ENCODE data around the gene GRIP1.

GRIP1 gene, protein sequence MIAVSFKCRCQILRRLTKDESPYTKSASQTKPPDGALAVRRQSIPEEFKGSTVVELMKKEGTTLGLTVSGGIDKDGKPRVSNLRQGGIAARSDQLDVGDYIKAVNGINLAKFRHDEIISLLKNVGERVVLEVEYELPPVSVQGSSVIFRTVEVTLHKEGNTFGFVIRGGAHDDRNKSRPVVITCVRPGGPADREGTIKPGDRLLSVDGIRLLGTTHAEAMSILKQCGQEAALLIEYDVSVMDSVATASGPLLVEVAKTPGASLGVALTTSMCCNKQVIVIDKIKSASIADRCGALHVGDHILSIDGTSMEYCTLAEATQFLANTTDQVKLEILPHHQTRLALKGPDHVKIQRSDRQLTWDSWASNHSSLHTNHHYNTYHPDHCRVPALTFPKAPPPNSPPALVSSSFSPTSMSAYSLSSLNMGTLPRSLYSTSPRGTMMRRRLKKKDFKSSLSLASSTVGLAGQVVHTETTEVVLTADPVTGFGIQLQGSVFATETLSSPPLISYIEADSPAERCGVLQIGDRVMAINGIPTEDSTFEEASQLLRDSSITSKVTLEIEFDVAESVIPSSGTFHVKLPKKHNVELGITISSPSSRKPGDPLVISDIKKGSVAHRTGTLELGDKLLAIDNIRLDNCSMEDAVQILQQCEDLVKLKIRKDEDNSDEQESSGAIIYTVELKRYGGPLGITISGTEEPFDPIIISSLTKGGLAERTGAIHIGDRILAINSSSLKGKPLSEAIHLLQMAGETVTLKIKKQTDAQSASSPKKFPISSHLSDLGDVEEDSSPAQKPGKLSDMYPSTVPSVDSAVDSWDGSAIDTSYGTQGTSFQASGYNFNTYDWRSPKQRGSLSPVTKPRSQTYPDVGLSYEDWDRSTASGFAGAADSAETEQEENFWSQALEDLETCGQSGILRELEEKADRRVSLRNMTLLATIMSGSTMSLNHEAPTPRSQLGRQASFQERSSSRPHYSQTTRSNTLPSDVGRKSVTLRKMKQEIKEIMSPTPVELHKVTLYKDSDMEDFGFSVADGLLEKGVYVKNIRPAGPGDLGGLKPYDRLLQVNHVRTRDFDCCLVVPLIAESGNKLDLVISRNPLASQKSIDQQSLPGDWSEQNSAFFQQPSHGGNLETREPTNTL

DNA sequence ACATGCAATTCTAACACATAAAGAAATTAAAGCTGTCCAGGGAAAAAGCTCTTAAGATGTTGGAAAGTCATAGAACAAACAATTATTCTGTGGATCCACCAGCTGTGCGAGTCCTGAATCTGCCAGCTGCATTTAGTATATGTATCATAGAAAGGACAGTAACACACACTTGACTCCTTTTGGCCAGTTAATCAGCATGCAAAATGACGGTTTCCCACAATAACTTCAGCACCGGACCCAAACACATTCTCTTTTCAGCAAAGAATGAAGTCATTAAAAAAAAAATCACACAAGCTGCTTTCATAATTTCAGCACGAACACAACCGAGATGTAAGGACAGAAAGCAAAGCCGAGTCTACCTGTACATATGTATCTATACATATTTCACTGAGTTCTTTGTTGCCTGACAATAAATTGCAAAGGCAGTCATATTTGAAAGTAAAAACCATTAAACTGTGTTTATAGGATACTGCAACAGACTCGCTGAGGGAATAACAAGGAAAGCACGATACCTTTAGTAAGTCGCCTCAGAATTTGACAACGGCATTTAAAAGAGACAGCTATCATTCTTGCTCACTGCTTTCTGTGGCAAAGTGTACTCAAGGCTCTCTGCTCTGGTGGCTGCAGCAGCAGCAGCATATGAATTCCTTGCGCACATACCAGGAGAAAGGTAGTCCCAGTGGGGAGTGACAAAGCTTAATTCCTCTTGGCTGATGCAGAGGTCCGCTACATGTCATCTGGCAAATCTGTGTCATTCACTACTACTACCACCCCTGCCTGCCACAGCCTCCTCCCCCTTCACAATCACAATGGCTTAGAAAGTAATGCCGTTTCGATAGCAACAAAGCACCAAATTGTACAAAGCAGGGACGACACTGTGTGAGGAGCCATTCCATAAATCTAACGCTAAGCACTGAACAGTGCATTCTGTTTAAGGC is at the start of gene GRIP1:
TSS of gene GRIP1 (minus strand) at position 739 of the 938 bp plus-strand sequence. CDS start at position 567, 172 bp downstream.
- H3K36me3 ChIP-seq (replicated peaks) = no peaks in the 10 kb centered on the region
- no peak within 1 kb of the TSS for H3K4me3 ChIP-seq
- peak in 1 of 2 experiments; percentile 8 for DNase-seq (ENCODE audit: low spot score in 2 of 2)
- no peaks in the 10 kb centered on the region for H3K4me1 ChIP-seq
- in situ Hi-C loops (cut with MboI; ENCODE audit: low sequenced_read_pairs) = no loop called here
- H3K9me3 ChIP-seq = no peaks in the 10 kb centered on the region
- H3K27me3 ChIP-seq (ENCODE audit: low read depth) = no peaks in the 10 kb centered on the region

DNA sequence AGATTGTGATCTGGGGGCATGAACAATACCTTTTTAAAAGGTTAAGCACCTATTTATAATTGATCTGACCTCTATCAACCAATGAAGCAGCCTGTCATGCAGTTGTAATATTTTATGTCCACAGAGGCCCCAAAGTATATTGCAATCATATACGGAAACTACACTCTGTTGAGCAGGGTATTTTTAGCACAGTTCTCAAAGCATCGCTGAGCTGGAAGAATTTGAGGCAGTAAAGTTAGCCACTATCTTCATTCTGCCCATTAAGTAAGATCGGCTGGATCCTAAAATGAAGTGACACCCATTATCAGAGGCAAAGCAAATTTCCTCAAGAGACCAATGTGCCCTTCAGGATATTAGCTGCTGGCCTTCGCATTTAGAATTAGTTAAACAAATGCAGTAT is 47.7 kb upstream of the GRIP1 start:
- no peaks in the 10 kb centered on the region for H3K9me3 ChIP-seq
- no peaks in the 10 kb centered on the region for H3K4me1 ChIP-seq
- in situ Hi-C loops (cut with MboI; ENCODE audit: low sequenced_read_pairs) = no loop called here
- H3K27me3 ChIP-seq (ENCODE audit: low read depth) = no peaks in the 10 kb centered on the region
- H3K36me3 ChIP-seq (replicated peaks) = no peaks in the 10 kb centered on the region
- no peak overlapping the region for H3K4me3 ChIP-seq
- no peak for DNase-seq (ENCODE audit: low spot score in 2 of 2)

DNA sequence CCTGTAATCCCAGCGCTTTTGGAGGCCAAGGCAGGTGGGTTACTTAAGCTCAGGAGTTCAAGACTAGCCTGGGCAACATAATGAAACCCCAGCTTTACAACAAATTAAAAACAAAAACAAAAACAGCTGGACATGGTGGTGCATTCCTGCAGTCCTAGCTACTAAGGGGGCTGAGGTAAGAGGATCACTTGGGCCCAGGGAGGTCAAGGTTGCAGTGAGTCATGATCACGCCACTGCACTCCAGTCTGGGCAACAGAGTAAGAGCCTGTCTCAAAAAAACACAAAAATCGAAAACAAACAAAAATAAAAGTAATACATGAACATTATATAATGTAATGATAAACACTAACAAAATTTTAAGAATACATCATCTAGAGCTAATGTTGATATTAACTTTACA is 46.2 kb upstream of the GRIP1 start:
- H3K9me3 ChIP-seq = no peaks in the 10 kb centered on the region
- in situ Hi-C loops (cut with MboI; ENCODE audit: low sequenced_read_pairs) = no loop called here
- H3K27me3 ChIP-seq (ENCODE audit: low read depth) = no peaks in the 10 kb centered on the region
- no peaks in the 10 kb centered on the region for H3K36me3 ChIP-seq (replicated peaks)
- no peak for DNase-seq (ENCODE audit: low spot score in 2 of 2)
- no peak overlapping the region for H3K4me3 ChIP-seq
- no peaks in the 10 kb centered on the region for H3K4me1 ChIP-seq

DNA sequence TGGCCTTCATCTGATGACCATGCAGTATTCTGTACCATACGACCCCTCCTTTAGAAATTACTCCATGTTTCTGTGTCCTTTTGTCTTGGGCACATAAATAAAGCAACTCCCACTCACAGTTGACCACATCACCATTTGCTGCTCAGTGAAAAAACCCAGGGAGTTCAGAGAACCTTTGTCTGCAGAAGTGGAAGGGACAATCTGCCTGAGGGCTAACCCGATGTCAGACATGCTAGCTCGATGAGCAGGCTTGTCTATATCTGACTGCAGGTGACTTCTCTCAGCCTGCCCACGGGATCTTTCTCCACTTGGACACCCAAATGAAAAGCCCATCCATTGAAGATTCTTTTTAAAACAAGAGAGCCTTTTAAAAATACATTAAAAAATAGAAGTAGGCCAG is 45.7 kb upstream of the GRIP1 start:
- in situ Hi-C loops (cut with MboI; ENCODE audit: low sequenced_read_pairs) = no loop called here
- H3K4me1 ChIP-seq = no peaks in the 10 kb centered on the region
- H3K27me3 ChIP-seq (ENCODE audit: low read depth) = no peaks in the 10 kb centered on the region

DNA sequence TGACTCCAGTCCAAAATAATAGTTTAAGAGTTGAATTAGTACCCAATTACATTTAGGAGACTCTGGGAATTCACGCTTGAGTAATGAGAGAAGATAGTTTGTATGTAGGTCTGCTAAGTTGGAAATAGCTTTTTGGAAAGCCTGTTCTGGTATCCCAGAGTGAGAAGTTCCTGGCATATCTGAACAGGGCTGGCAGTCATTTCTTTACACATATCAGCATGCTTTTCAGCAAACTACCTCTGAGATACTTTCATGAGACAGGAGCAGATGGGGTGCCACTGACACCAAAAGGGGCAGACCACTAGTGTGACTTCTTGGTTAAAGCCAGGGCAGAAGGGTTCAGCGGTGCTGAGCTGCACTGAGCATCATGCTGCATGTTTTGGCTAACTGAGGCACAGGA is 45.1 kb upstream of the GRIP1 start:
- no peaks in the 10 kb centered on the region for H3K9me3 ChIP-seq
- no peaks in the 10 kb centered on the region for H3K4me1 ChIP-seq
- H3K36me3 ChIP-seq (replicated peaks) = no peaks in the 10 kb centered on the region
- no peaks in the 10 kb centered on the region for H3K27me3 ChIP-seq (ENCODE audit: low read depth)
- in situ Hi-C loops (cut with MboI; ENCODE audit: low sequenced_read_pairs) = no loop called here
- DNase-seq (ENCODE audit: low spot score in 2 of 2) = no peak
- no peak overlapping the region for H3K4me3 ChIP-seq

More for the DNA sequence above, 45.7 kb upstream of the GRIP1 start:
- H3K4me3 ChIP-seq = no peak overlapping the region
- H3K9me3 ChIP-seq = no peaks in the 10 kb centered on the region
- DNase-seq (ENCODE audit: low spot score in 2 of 2) = no peak
- H3K36me3 ChIP-seq (replicated peaks) = no peaks in the 10 kb centered on the region

DNA sequence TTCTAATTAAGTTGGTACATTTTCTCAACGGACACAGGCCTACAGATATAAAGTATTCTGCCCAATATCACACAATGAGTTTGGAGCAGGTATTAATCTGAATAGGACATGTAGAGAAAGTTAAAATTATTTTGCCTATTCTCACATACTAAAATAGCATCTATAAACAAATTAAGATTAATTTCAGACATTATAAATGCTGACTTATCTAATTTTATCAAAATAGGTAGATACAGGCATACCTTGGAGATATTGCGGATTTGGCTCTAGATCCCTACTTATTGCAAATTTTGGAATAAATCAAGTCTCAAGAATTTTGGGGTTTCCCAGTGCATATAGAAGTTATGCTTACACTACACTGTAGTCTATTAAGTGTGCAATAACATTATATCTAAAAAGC is 41.0 kb upstream of the GRIP1 start:
- H3K36me3 ChIP-seq (replicated peaks) = no peaks in the 10 kb centered on the region
- no peaks in the 10 kb centered on the region for H3K27me3 ChIP-seq (ENCODE audit: low read depth)
- no peak for DNase-seq (ENCODE audit: low spot score in 2 of 2)
- H3K4me1 ChIP-seq = no peaks in the 10 kb centered on the region
- no peak overlapping the region for H3K4me3 ChIP-seq
- in situ Hi-C loops (cut with MboI; ENCODE audit: low sequenced_read_pairs) = no loop called here
- no peaks in the 10 kb centered on the region for H3K9me3 ChIP-seq

DNA sequence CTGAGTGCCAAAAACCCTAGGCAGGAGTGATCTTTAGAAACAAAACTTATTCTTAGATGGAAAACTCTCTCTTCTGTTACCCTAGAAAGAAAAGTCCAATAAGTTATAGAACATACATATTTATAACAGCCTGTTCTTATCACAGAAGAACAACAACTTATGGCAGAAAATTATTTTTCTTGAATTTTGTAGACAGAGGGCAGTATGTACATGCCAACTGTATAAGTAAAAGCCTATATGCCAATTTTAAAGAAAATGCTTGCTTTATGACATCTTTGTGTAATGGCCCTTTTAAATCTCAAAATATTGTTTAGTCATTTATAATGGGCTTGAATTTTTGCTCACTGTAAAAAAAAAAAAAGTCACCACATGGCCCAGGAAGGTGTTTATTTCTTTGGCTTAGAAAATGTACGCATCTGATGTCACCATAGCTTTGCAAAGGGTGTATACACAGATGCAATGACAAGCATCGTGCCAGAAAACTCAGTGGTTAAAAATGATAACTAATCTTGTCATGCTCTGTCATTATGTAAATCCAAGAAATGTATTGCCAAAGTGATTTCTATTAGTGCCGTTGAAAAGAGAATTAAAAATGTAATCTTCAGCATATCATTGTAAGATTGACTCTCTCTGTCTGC is 38.3 kb upstream of the GRIP1 start:
- H3K4me1 ChIP-seq = no peaks in the 10 kb centered on the region
- in situ Hi-C loops (cut with MboI; ENCODE audit: low sequenced_read_pairs) = no loop called here
- H3K9me3 ChIP-seq = no peaks in the 10 kb centered on the region
- no peak overlapping the region for H3K4me3 ChIP-seq
- no peak for DNase-seq (ENCODE audit: low spot score in 2 of 2)
- no peaks in the 10 kb centered on the region for H3K36me3 ChIP-seq (replicated peaks)
- no peaks in the 10 kb centered on the region for H3K27me3 ChIP-seq (ENCODE audit: low read depth)

DNA sequence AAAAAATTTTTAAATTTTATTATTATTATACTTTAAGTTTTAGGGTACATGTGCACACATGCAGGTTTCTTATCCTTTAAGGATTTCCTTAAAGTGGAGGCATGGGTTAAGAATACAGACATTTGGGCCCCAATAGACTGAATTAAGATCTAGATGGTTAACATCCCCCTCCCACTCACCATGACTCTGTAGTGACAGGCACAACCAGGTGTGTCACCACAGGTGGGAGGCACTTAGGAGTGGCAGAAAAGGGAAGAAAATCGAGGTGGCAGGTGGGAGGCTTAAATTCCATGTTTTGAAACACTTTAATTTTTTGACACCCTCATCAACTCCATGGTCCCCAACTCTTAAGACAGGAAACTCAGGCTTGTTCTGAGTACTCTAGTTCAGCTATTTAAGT is 37.6 kb upstream of the GRIP1 start:
- no peaks in the 10 kb centered on the region for H3K9me3 ChIP-seq
- H3K4me3 ChIP-seq = no peak overlapping the region
- DNase-seq (ENCODE audit: low spot score in 2 of 2) = no peak
- no peaks in the 10 kb centered on the region for H3K36me3 ChIP-seq (replicated peaks)
- in situ Hi-C loops (cut with MboI; ENCODE audit: low sequenced_read_pairs) = no loop called here
- H3K27me3 ChIP-seq (ENCODE audit: low read depth) = no peaks in the 10 kb centered on the region
- H3K4me1 ChIP-seq = no peaks in the 10 kb centered on the region

DNA sequence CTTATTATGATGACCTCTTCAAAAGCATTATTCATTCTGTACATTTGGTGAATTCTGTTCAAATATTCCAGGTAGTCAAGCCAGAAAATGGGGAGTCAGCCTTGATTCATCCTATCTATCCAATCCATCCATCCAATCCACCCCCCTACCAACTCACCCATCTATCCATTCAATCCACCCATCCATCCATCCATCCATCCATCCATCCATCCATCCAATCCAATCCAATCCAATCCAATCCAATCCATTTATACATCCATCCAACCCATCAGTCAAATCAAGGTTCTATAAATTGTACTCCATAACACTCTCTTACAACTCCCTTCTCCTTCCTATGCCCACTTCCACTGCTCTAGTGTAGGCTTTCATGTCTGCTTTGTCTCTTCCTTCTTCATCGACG is 35.8 kb upstream of the GRIP1 start:
- in situ Hi-C loops (cut with MboI; ENCODE audit: low sequenced_read_pairs) = no loop called here
- H3K4me3 ChIP-seq = no peak overlapping the region

DNA sequence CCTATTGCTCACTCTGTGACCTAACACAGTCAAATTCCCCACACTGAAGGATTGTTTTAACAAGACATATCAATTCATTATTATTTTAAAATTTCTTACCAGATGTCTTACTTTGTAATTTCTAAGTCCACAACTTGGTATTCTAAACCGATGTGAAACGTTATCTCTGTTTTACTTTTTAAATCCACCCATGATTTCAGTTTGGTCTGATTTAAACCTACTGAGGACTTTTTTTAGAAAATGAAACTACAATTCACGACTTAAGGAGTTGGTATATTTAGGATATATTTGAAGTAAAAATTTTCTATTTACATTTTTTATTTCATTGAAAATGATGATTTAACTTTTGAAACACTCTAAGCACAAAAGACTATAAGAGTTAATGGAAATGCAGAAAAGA is 35.1 kb upstream of the GRIP1 start:
- H3K4me3 ChIP-seq = no peak overlapping the region
- H3K27me3 ChIP-seq (ENCODE audit: low read depth) = no peaks in the 10 kb centered on the region; the same call in 1 of the 2 replicates
- no peak for DNase-seq (ENCODE audit: low spot score in 2 of 2)
- in situ Hi-C loops (cut with MboI; ENCODE audit: low sequenced_read_pairs) = no loop called here
- H3K9me3 ChIP-seq = no peaks in the 10 kb centered on the region
- no peaks in the 10 kb centered on the region for H3K4me1 ChIP-seq
- H3K36me3 ChIP-seq (replicated peaks) = no peaks in the 10 kb centered on the region

More for the DNA sequence above, 35.8 kb upstream of the GRIP1 start:
- no peaks in the 10 kb centered on the region for H3K36me3 ChIP-seq (replicated peaks)
- no peaks in the 10 kb centered on the region for H3K9me3 ChIP-seq
- no peaks in the 10 kb centered on the region; the same call in 1 of the 2 replicates for H3K27me3 ChIP-seq (ENCODE audit: low read depth)
- H3K4me1 ChIP-seq = no peaks in the 10 kb centered on the region
- no peak for DNase-seq (ENCODE audit: low spot score in 2 of 2)

DNA sequence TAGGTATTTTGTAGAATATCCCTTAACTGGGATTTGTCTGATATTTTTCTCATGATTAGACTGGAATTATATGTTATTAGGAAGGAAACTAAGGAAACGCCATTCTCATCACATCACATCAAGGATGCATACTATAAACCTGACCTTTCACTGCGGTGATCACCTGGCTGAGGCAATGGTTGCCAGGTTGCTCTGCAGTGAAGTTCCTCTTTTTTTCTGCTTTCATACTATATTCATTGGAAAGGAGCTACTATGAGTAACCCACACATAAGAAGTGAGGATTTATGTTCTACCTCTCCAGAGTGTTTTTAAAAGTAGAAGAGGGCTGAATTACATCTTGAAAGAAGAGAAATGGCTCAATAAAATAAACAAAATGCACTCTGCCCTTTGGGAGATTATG is 31.0 kb upstream of the GRIP1 start:
- H3K9me3 ChIP-seq = no peaks in the 10 kb centered on the region
- H3K4me3 ChIP-seq = no peak overlapping the region
- H3K27me3 ChIP-seq (ENCODE audit: low read depth) = no peaks in the 10 kb centered on the region; the same call in 1 of the 2 replicates
- no peaks in the 10 kb centered on the region for H3K36me3 ChIP-seq (replicated peaks)
- in situ Hi-C loops (cut with MboI; ENCODE audit: low sequenced_read_pairs) = no loop called here
- DNase-seq (ENCODE audit: low spot score in 2 of 2) = no peak
- H3K4me1 ChIP-seq = no peaks in the 10 kb centered on the region

DNA sequence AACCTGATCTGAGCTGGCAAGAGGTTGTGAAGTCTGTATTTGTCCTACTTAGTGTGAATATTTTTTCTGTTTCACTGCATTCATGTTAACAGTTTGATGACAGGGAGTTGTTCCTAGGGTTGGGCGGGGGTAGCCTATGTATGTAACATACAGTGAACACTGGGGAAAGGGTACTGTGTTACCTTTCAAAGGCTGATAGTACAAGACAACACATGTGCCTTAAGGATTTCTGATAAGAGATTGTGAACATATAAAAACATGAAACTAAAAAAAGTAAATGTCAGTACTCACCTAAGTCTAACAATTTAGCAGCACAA is 30.5 kb upstream of the GRIP1 start:
- Histone ChIP-seq H3K4me3 (no peak overlapping the region), H3K4me1 (no peaks in the 10 kb centered on the region), H3K27me3 (ENCODE audit: low read depth) (no peaks in the 10 kb centered on the region; the same call in 1 of the 2 replicates), H3K36me3 (replicated peaks) (no peaks in the 10 kb centered on the region), H3K9me3 (no peaks in the 10 kb centered on the region)
- in situ Hi-C loops (cut with MboI; ENCODE audit: low sequenced_read_pairs) = no loop called here
- no peak for DNase-seq (ENCODE audit: low spot score in 2 of 2)
